Measurements from ENCODE around the gene FOXI3.

GRCh38 chr2:88452980-88453582 lies 588 bp upstream of the FOXI3 start:
- TF ChIP-seq CTCF (conservative IDR thresholded peaks at IDR 0.05; ENCODE audit: low read length) (no peak), EZH2phosphoT487 (IDR thresholded peaks at IDR 0.05; ENCODE audit: borderline replicate concordance, low read depth, low read length) (no peak)
